ENCODE data around the gene ENC1.

Gene ENC1

GRCh38 chr5:74626386-74627222 is 13.9 kb downstream of the ENC1 start:
- no peak overlapping the region for H3K27ac ChIP-seq
- no peak for DNase-seq (ENCODE audit: low spot score)
- ChIA-PET POLR2A (ENCODE audit: low non-redundant PET) (no interaction called here), CTCF (interaction anchor here (0.6 kb wide), 1 partner anchor 1528 kb away, joined by 4 read pairs; no protein-coding TSS in a partner anchor)
- TF ChIP-seq CTCF (conservative IDR thresholded peaks at IDR 0.05; ENCODE audit: low read depth), result no peak

- POLR2A ChIA-PET (ENCODE audit: low non-redundant PET), result no interaction called here
- CTCF ChIA-PET, result interaction anchor here (0.6 to 1.1 kb wide), 2 partner anchors 14 to 1527 kb away, joined by 4 to 7 read pairs; partner anchors contain the start of gene ENC1
- H3K27ac ChIP-seq, result no peak overlapping the region
- TF ChIP-seq CTCF (conservative IDR thresholded peaks at IDR 0.05; ENCODE audit: low read depth), result no peak
- DNase-seq (ENCODE audit: low spot score), result no peak
These were observed 14.7 kb downstream of the ENC1 start for GRCh38 chr5:74625742-74626241.

GRCh38 chr5:74624931-74625505 is 15.5 kb downstream of the ENC1 start:
- no peak for DNase-seq (ENCODE audit: low spot score)
- no peak for TF ChIP-seq CTCF (conservative IDR thresholded peaks at IDR 0.05; ENCODE audit: low read depth)
- ChIA-PET POLR2A (ENCODE audit: low non-redundant PET) (no interaction called here), CTCF (interaction anchor here (1.1 kb wide), 1 partner anchor 15 kb away, joined by 7 read pairs; the partner anchor contains the start of gene ENC1)
- H3K27ac ChIP-seq, result no peak overlapping the region

GRCh38 chr5:74624501-74624900 is 16.0 kb downstream of the ENC1 start:
- no peak for TF ChIP-seq CTCF (conservative IDR thresholded peaks at IDR 0.05; ENCODE audit: low read depth)
- ChIA-PET POLR2A (ENCODE audit: low non-redundant PET) (no interaction called here), CTCF (no interaction called here)
- DNase-seq (ENCODE audit: low spot score), result peak; percentile 97
- no peak overlapping the region for H3K27ac ChIP-seq

GRCh38 chr5:74623748-74624408 is 16.6 kb downstream of the ENC1 start:
- no peak for DNase-seq (ENCODE audit: low spot score)
- POLR2A ChIA-PET (ENCODE audit: low non-redundant PET), result no interaction called here
- no peak overlapping the region for H3K27ac ChIP-seq
- TF ChIP-seq CTCF (conservative IDR thresholded peaks at IDR 0.05; ENCODE audit: low read depth), result no peak
- CTCF ChIA-PET, result no interaction called here

- H3K27ac ChIP-seq, result no peak overlapping the region
- POLR2A ChIA-PET (ENCODE audit: low non-redundant PET), result no interaction called here
- CTCF ChIA-PET, result no interaction called here
- no peak for DNase-seq (ENCODE audit: low spot score)
- TF ChIP-seq CTCF (conservative IDR thresholded peaks at IDR 0.05; ENCODE audit: low read depth), result no peak
These were observed 17.4 kb downstream of the ENC1 start for GRCh38 chr5:74623006-74623611.

Measured in RWPE1 (cell line).